Thyroid gland (tissue), 4 donors: Measurements from ENCODE around the gene MNX1.

Experiments used
- POLR2A ChIP-seq, 2 donors: fragments of 450-650 bp; IDR thresholded peaks; one replicate each; pipeline ENCODE4 v1.6.1; 2017; ENCODE audit warnings: antibody characterized with exemption in 2 of 2, mild to moderate bottlenecking in 2 of 2, moderate library complexity in 1 of 2
- TF ChIP-seq, protein P1 (sequence below), 6 experiments: fragments of 200-600 bp in 3 of 6; fragments of 450-650 bp in 3 of 6; sonication (generic) in 3 of 6; IDR thresholded peaks; one replicate each; pipeline ENCODE4 v1.5.1; 2016 to 2019; ENCODE audit warnings: antibody characterized with exemption in 6 of 6, mild to moderate bottlenecking in 2 of 6, inconsistent platforms in 1 of 6, moderate library complexity in 1 of 6

DNA sequence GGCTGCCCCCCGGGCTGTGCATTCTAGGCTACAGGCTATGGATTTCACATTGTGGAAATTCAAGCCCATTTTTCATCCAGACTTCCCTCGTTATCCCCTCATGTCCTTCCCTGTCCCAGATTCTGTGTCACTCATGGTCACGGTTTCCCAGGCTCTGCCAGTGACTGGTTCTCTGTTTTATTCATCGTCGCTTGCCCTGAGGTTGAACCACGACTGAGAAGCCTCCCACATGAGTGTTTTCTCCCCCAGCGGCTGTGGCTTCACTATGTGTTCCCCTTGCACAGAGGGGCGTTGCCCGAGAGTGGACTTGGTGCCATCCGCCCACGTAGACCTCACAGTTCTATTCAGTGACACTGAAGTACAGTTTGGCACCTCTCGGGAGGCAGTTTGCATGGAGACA lies 47.0 kb downstream of the MNX1 start:
- TF ChIP-seq, protein P1, sequence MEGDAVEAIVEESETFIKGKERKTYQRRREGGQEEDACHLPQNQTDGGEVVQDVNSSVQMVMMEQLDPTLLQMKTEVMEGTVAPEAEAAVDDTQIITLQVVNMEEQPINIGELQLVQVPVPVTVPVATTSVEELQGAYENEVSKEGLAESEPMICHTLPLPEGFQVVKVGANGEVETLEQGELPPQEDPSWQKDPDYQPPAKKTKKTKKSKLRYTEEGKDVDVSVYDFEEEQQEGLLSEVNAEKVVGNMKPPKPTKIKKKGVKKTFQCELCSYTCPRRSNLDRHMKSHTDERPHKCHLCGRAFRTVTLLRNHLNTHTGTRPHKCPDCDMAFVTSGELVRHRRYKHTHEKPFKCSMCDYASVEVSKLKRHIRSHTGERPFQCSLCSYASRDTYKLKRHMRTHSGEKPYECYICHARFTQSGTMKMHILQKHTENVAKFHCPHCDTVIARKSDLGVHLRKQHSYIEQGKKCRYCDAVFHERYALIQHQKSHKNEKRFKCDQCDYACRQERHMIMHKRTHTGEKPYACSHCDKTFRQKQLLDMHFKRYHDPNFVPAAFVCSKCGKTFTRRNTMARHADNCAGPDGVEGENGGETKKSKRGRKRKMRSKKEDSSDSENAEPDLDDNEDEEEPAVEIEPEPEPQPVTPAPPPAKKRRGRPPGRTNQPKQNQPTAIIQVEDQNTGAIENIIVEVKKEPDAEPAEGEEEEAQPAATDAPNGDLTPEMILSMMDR (IDR thresholded peaks at IDR 0.05), result no peak
- no peak for TF ChIP-seq POLR2A (IDR thresholded peaks at IDR 0.05)
